ENCODE results near the gene ANO1.

Gene ANO1

GRCh38 chr11:70183483-70184176 lies 105.5 kb downstream of the ANO1 start:
- TF ChIP-seq CTCF (IDR thresholded peaks at IDR 0.05; ENCODE audit: low read depth, low read length), result no peak

GRCh38 chr11:70184396-70184795 lies 106.3 kb downstream of the ANO1 start:
- no peak overlapping the region for H3K4me3 ChIP-seq (ENCODE audit: low read depth, low read length)
- TF ChIP-seq CTCF (IDR thresholded peaks at IDR 0.05; ENCODE audit: low read depth, low read length), result no peak

More at GRCh38 chr11:70183483-70184176, 105.5 kb downstream of the ANO1 start:
- H3K4me3 ChIP-seq (ENCODE audit: low read depth, low read length), result no peak overlapping the region

- no peak for TF ChIP-seq CTCF (IDR thresholded peaks at IDR 0.05; ENCODE audit: low read depth, low read length)
Measured at GRCh38 chr11:70185348-70186055, 107.4 kb downstream of the ANO1 start.

GRCh38 chr11:70186420-70186819 lies 108.3 kb downstream of the ANO1 start:
- TF ChIP-seq CTCF (IDR thresholded peaks at IDR 0.05; ENCODE audit: low read depth, low read length), result no peak
- H3K4me3 ChIP-seq (ENCODE audit: low read depth, low read length), result no peak overlapping the region

More at GRCh38 chr11:70185348-70186055, 107.4 kb downstream of the ANO1 start:
- H3K4me3 ChIP-seq (ENCODE audit: low read depth, low read length), result no peak overlapping the region

GRCh38 chr11:70186936-70187335 lies 108.8 kb downstream of the ANO1 start:
- no peak for TF ChIP-seq CTCF (IDR thresholded peaks at IDR 0.05; ENCODE audit: low read depth, low read length)
- no peak overlapping the region for H3K4me3 ChIP-seq (ENCODE audit: low read depth, low read length)

GRCh38 chr11:70187771-70188170 lies 109.7 kb downstream of the ANO1 start:
- no peak overlapping the region for H3K4me3 ChIP-seq (ENCODE audit: low read depth, low read length)
- no peak for TF ChIP-seq CTCF (IDR thresholded peaks at IDR 0.05; ENCODE audit: low read depth, low read length)

- H3K4me3 ChIP-seq (ENCODE audit: low read depth, low read length), result no peak overlapping the region
- TF ChIP-seq CTCF (IDR thresholded peaks at IDR 0.05; ENCODE audit: low read depth, low read length), result no peak
Measured at GRCh38 chr11:70189622-70190021, 111.5 kb downstream of the ANO1 start.
